HepG2 (cell line): ENCODE results near the gene AANAT. TPM values are rescaled to one million over a fixed set of nuclear protein-coding genes. Genes with fewer than 3 reads are reported as not detected.

Source experiments
- GPN1 ChIP-seq: sonication (generic); formaldehyde crosslinking; IDR thresholded peaks from 2 replicates; pipeline ENCODE4 v1.5.1; 2020; ENCODE audit warnings: missing genetic modification reagents, borderline replicate concordance
- GTF3A ChIP-seq: sonication (generic); formaldehyde crosslinking; conservative IDR thresholded peaks from 2 replicates; pipeline ENCODE4 v1.4.0; 2020; ENCODE audit warnings: mild to moderate bottlenecking, missing genetic modification reagents
- HOXA3 ChIP-seq: sonication (generic); formaldehyde crosslinking; IDR thresholded peaks from 2 replicates; pipeline ENCODE4 v1.5.0; 2020; ENCODE audit warnings: missing genetic modification reagents
- MAX ChIP-seq: IDR thresholded peaks from 2 replicates; pipeline ENCODE4 v1.6.1; 2012; ENCODE audit warnings: inconsistent platforms
- NRL ChIP-seq: sonication (generic); formaldehyde crosslinking; IDR thresholded peaks from 2 replicates; pipeline ENCODE4 v1.5.0; 2020; ENCODE audit warnings: missing genetic modification reagents, mild to moderate bottlenecking, moderate library complexity, borderline replicate concordance
- SALL1 ChIP-seq: sonication (generic); formaldehyde crosslinking; IDR thresholded peaks from 2 replicates; pipeline ENCODE4 v1.8.0; 2022; ENCODE audit warnings: mild to moderate bottlenecking, missing genetic modification reagents
- WIZ ChIP-seq: sonication (generic); formaldehyde crosslinking; IDR thresholded peaks from 2 replicates; pipeline ENCODE4 v1.5.1; 2020; ENCODE audit warnings: mild to moderate bottlenecking, missing genetic modification reagents
- ZNF230 ChIP-seq: sonication (generic); formaldehyde crosslinking; IDR thresholded peaks from 2 replicates; pipeline ENCODE4 v1.4.0; 2020; ENCODE audit warnings: mild to moderate bottlenecking, missing genetic modification reagents
- ZNF274 ChIP-seq: sonication (generic); formaldehyde crosslinking; IDR thresholded peaks from 2 replicates; pipeline ENCODE4 v1.5.1; 2020; ENCODE audit warnings: mild to moderate bottlenecking, missing genetic modification reagents
- ZNF468 ChIP-seq: sonication (generic); formaldehyde crosslinking; IDR thresholded peaks from 2 replicates; pipeline ENCODE4 v1.8.0; 2022; ENCODE audit warnings: mild to moderate bottlenecking, moderate library complexity, missing genetic modification reagents
- ZNF572 ChIP-seq: sonication (generic); formaldehyde crosslinking; IDR thresholded peaks from 2 replicates; pipeline ENCODE4 v1.5.1; 2020; ENCODE audit warnings: mild to moderate bottlenecking, missing genetic modification reagents
- ZNF574 ChIP-seq: sonication (generic); formaldehyde crosslinking; IDR thresholded peaks from 2 replicates; pipeline ENCODE4 v1.4.0; 2020; ENCODE audit warnings: missing genetic modification reagents
- ZNF577 ChIP-seq: sonication (generic); formaldehyde crosslinking; IDR thresholded peaks from 2 replicates; pipeline ENCODE4 v1.4.0; 2020; ENCODE audit warnings: mild to moderate bottlenecking, low read depth, missing genetic modification reagents, borderline replicate concordance
- ZNF704 ChIP-seq: sonication (generic); formaldehyde crosslinking; IDR thresholded peaks from 2 replicates; pipeline ENCODE4 v1.8.1; 2023; ENCODE audit warnings: mild to moderate bottlenecking, inconsistent platforms, moderate library complexity, missing genetic modification reagents, borderline replicate concordance
- polyA plus RNA-seq, 8 experiments: library from polyadenylated mRNA; depleted of rRNA in 3 of 8; stranded (reverse) in 7 of 8; unstranded in 1 of 8; fragments of >200 nt; fragmentation: Illumina TruSeq in 4 of 8; extraction: Trizol in 4 of 8; gene quantifications; 2 replicates each; pipeline versions ENCODE4 v1.2.1 to v1.2.3, GENCODE V29; 2011 to 2016; ENCODE audit warnings: low read depth in 4 of 8, missing spikeins in 1 of 8, mixed read lengths in 1 of 8; ENCODE audit not compliant: insufficient read depth in 1 of 8
- total RNA-seq, 5 experiments: library from RNA; depleted of rRNA; stranded (reverse); fragments of >200 nt; fragmentation: Illumina TruSeq; extraction: Trizol; gene quantifications; 2 replicates each; pipeline ENCODE4 v1.2.3, GENCODE V29; 2016; ENCODE audit warnings: low read depth in 1 of 5
- TF ChIP-seq, protein P1 (sequence below): sonication (generic); formaldehyde crosslinking; IDR thresholded peaks from 2 replicates; pipeline ENCODE4 v1.4.0; 2020; ENCODE audit warnings: missing genetic modification reagents, borderline replicate concordance
- TF ChIP-seq, protein P2 (sequence below): sonication (generic); formaldehyde crosslinking; conservative IDR thresholded peaks from 2 replicates; pipeline ENCODE4 v1.4.0; 2020; ENCODE audit warnings: missing genetic modification reagents

AANAT gene
- total and polyA plus RNA-seq, 2 of the 13 experiments (the other 11 are each of a cell fraction or from before 2014, with no cell fraction given), result 0.07 TPM; not detected in 1

- TF ChIP-seq ZNF704 (CRISPR knock-in tag) (no peak), ZNF468 (CRISPR knock-in tag) (no peak), SALL1 (0 out of 2 replicates have a peak, but pooled peaks have one; percentile 46), ZNF230 (no peak), MAX (peak; percentile 97), ZNF574 (CRISPR knock-in tag) (peak; percentile 54), HOXA3 (peak; percentile 72; the same call in 1 of the 2 replicates), WIZ (CRISPR knock-in tag) (no peak), ZNF577 (CRISPR knock-in tag) (no peak), GPN1 (CRISPR knock-in tag) (no peak), NRL (CRISPR knock-in tag) (peak; percentile 79), ZNF274 (CRISPR knock-in tag) (peak; percentile 37; the same call in 1 of the 2 replicates), ZNF572 (CRISPR knock-in tag) (no peak; the same call in 1 of the 2 replicates), GTF3A (CRISPR knock-in tag) (no peak; the same call in 1 of the 2 replicates)
- TF ChIP-seq, protein P1, sequence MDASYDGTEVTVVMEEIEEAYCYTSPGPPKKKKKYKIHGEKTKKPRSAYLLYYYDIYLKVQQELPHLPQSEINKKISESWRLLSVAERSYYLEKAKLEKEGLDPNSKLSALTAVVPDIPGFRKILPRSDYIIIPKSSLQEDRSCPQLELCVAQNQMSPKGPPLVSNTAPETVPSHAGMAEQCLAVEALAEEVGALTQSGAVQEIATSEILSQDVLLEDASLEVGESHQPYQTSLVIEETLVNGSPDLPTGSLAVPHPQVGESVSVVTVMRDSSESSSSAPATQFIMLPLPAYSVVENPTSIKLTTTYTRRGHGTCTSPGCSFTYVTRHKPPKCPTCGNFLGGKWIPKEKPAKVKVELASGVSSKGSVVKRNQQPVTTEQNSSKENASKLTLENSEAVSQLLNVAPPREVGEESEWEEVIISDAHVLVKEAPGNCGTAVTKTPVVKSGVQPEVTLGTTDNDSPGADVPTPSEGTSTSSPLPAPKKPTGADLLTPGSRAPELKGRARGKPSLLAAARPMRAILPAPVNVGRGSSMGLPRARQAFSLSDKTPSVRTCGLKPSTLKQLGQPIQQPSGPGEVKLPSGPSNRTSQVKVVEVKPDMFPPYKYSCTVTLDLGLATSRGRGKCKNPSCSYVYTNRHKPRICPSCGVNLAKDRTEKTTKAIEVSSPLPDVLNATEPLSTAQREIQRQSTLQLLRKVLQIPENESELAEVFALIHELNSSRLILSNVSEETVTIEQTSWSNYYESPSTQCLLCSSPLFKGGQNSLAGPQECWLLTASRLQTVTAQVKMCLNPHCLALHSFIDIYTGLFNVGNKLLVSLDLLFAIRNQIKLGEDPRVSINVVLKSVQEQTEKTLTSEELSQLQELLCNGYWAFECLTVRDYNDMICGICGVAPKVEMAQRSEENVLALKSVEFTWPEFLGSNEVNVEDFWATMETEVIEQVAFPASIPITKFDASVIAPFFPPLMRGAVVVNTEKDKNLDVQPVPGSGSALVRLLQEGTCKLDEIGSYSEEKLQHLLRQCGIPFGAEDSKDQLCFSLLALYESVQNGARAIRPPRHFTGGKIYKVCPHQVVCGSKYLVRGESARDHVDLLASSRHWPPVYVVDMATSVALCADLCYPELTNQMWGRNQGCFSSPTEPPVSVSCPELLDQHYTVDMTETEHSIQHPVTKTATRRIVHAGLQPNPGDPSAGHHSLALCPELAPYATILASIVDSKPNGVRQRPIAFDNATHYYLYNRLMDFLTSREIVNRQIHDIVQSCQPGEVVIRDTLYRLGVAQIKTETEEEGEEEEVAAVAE (CRISPR knock-in tag), result no peak
- TF ChIP-seq, protein P2, sequence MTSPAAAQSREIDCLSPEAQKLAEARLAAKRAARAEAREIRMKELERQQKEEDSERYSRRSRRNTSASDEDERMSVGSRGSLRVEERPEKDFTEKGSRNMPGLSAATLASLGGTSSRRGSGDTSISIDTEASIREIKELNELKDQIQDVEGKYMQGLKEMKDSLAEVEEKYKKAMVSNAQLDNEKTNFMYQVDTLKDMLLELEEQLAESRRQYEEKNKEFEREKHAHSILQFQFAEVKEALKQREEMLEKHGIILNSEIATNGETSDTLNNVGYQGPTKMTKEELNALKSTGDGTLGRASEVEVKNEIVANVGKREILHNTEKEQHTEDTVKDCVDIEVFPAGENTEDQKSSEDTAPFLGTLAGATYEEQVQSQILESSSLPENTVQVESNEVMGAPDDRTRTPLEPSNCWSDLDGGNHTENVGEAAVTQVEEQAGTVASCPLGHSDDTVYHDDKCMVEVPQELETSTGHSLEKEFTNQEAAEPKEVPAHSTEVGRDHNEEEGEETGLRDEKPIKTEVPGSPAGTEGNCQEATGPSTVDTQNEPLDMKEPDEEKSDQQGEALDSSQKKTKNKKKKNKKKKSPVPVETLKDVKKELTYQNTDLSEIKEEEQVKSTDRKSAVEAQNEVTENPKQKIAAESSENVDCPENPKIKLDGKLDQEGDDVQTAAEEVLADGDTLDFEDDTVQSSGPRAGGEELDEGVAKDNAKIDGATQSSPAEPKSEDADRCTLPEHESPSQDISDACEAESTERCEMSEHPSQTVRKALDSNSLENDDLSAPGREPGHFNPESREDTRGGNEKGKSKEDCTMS (CRISPR knock-in tag), result no peak
These were observed 39.3 kb downstream of the AANAT start (continued) for GRCh38 chr17:76506408-76507345.
